LHCN-M2 (cell line): Measurements from ENCODE around the gene PRR16. TPM values are rescaled to one million over a fixed set of nuclear protein-coding genes. Genes with fewer than 3 reads are reported as not detected.

Source experiments
- DNase-seq: peaks from one replicate; pipeline ENCODE4 v3.0.0-alpha.2; 2012; ENCODE audit warnings: low read depth
- total RNA-seq: library from RNA; depleted of rRNA; stranded (reverse); fragments of >200 nt; gene quantifications from 2 replicates; pipeline ENCODE4 v1.2.3, GENCODE V29; 2014

The PRR16 gene
- total RNA-seq, 1 experiment from 2014 or later, result 34.1 TPM

GRCh38 chr5:120717381-120717780, 253.3 kb downstream of the PRR16 start:
- DNase-seq, result no peak

DNA sequence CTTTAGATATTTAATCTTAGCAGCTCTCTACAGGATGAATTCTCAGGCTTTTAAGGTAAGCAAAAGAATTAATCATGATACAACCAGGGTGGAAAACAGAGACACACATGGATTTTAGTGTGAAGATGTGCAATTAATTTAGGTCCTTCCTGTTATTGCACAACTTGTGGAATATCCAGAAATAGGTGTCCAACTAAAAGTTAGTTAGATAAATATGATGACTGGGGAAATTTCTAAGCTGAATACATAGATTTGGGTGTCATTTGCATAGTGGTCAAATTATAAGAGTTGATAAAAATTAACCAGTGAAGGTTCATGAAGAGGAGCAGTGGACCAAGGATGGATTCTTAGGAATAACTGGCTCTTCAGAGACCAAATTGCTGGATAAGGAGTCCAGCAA, 266.1 kb downstream of the PRR16 start:
- DNase-seq, result no peak

DNA sequence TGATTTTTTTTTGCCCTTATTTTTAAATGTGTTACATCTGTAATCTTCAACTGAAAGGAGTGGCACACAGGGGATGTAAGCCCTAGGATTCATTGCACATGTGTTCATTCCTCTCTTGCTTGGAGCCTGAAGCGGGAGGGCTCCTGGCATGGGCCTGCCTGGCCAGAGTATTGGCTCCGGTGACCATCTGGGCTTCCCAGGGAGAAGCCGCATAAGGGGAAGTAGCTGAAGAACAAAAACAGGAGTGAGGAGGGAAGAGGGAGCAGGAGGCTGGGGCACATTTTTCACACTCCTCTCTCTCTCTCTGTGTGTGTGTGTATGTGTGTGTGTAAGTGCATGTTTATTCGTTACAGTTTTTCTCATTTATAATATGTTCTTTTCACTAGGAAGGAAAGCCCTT, 269.9 kb downstream of the PRR16 start:
- DNase-seq, result peak; percentile 41

DNA sequence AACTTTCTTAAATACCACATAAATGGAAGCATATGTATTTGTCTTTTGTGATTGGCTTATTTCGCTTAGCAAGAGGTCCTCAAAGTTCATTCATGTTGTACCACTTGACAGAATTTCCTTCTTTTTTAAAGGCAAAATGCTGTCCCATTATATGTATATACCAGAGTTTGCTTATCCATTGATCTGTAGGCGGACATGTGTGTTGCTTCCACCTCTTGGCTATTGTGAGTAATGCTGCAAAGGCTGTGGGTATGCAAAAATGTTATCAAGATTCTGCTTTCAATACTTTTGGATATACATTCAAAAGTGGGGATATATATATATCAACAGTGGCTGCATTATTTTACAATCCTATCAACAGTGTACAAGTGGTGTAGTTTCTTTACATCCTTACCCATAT, 271.0 kb downstream of the PRR16 start:
- peak; percentile 2 for DNase-seq
